Suppressor macrophage treated with lipopolysaccharide for 4 hours (primary cell): ENCODE data around the gene TMEM109.

Source experiments
- DNase-seq: peaks from one replicate; pipeline ENCODE4 v3.0.0-alpha.2; 2020

Gene TMEM109

GRCh38 chr11:60913793-60914632 is at the start of gene TMEM109:
TMEM109 (plus strand) TSS chr11:60914158; CDS start chr11:60919694, 5,536 bp downstream.
- DNase-seq: peak; percentile 85

DNA sequence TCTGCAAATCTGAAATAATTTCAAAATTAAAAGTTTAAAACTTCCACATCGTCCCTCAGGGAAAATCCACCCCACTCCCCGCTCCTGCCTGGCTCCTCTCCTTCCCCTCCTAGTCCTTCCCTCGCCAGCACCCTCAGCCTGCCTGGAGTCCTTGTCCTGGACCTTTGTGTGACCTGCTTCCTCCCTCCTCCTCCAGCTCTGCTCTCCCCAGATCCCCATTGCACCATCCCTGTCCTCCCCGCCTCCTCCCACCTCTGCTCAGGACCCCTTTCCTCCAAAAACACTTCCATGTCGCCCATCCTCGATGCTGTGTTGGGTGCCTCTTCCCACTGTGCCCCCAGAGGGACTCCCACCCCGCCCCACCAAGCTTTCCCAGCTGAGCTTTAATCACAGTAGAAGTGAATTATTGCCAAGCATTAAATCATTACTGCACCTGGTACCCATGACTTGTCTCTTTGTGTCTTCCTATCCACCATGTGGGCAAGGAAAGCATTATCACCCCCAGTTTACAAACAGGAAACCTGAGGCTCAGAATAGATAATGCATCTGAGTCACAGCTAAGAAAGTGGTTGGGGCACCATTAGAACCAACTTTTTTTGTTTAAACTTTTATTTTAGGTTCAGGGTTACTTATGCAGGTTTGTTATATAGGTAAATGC is 49.0 kb upstream of the TMEM109 start:
- DNase-seq: no peak

DNA sequence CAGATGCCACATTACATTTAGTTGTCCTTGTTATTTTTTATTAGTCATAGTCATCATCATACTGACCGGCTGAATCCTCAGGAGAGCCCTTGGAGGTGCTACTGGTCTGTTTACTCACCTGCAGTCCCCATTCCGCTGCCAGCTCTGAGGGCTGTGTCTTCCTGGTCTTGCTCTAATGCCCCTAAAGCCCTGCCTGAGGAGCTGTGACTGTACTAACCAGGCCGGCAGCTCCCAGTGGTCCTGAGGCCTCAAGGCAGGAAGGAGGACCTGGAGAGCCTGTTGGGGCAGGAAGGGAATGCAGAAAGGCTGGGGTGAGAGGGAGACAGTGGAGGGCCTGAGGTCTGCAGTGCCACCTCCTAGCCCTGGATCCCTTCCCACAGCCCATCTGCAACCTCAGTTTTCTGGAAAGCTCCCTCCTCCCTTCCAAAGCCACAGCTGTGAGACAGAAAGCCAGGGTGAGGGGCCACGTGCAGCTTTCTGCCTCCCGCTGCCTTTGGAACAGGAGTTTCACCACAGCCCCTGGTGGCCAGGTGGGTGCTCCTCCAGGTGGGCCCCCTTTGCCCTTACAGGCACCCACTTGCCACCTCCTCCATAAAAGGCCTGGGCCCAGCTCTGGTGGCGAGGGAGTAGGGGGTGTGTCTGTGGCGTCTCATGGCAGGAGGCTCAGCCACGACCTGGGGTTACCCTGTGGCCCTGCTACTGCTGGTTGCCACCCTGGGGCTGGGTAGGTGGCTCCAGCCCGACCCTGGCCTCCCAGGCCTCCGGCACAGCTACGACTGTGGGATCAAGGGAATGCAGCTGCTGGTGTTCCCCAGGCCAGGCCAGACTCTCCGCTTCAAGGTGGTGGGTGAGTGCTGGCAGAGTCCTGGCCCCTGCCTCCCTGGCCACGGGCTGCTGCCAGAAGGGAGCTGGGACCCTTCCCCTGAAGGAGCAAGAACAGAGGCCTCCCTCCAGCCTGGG is 46.8 kb upstream of the TMEM109 start, which contains the start of gene ZP1:
Gene ZP1 (plus strand): TSS at position 632 of the 960 bp plus-strand sequence. CDS start 20 bp downstream, at position 652.
- no peak for DNase-seq

DNA sequence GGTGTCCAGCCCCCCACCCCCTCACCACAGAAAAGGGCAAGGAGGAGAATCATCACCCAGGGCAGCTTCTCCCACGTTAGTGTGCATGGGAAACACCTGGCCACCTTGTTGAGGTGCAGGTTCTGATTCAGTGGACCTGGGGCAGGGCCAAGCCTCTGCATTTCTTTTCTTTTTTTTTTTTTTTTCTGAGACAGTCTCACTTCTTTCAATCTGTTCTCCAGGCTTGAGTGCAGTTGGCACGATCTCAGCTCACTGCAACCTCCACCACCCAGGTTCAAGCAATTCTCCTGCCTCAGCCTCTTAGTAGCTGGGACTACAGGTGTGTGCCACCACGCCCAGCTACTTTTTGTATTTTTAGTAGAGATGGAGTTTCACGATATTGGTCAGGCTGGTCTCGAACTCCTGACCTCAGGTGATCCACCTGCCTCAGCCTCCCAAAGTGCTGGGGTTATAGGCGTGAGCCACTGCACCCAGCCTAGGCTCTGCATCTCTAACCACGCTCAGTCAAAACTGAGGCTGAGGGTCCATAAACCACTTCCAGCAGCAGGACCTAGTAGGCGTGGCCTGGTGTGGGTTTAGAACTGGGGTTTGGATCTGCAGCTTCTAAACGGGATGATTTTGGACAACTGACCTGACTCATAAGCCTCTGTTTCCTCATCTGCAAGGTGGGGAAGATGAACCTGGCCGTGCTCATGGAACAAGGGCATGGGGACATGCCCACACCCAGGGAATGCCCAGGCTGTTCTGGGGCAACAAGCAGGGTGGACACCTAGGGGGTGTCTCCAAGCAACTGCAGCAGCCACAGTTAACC is 45.9 kb upstream of the TMEM109 start:
- DNase-seq: no peak

GRCh38 chr11:60868682-60869450 is 45.1 kb upstream of the TMEM109 start:
- no peak for DNase-seq

- no peak for DNase-seq
Measured at GRCh38 chr11:60869451-60869825, 44.5 kb upstream of the TMEM109 start.

DNA sequence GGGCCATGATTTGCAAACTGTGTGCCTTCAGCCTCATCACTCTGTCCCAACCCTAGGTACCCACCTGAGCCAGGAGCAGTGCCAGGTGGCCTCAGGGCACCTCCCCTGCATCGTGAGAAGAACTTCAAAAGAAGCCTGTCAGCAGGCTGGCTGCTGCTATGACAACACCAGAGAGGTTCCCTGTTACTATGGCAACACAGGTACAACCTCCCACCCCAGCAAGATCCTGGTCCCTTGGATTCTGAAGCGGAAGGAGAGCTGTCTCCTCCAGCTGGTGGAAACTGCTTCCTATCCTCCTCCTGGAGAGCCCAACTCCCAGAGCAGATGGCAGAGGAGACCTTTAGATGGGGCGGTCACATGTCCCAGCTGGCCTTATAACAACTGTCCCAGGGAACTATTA is 43.7 kb upstream of the TMEM109 start:
- DNase-seq: no peak

DNA sequence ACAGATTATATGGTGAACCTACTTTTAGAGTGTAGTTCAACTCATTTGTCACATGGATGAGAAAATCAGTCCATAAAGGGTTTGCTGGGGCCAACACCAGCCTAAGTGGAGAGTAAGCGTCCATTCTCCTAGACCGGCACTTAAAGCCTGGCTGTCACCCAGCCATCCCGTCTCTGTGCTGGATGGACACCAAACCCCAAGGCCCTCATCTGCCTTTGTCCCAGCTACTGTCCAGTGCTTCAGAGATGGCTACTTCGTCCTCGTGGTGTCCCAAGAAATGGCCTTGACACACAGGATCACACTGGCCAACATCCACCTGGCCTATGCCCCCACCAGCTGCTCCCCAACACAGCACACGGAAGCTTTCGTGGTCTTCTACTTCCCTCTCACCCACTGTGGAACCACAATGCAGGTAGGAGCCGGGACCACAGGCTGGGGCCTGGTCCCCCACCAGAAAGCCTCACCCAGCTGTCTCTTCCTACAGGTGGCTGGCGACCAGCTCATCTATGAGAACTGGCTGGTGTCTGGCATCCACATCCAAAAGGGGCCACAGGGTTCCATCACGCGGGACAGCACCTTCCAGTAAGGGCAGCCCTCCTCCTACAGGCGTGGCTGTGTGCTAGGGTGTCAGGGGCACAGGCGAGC is 43.1 kb upstream of the TMEM109 start:
- no peak for DNase-seq

DNA sequence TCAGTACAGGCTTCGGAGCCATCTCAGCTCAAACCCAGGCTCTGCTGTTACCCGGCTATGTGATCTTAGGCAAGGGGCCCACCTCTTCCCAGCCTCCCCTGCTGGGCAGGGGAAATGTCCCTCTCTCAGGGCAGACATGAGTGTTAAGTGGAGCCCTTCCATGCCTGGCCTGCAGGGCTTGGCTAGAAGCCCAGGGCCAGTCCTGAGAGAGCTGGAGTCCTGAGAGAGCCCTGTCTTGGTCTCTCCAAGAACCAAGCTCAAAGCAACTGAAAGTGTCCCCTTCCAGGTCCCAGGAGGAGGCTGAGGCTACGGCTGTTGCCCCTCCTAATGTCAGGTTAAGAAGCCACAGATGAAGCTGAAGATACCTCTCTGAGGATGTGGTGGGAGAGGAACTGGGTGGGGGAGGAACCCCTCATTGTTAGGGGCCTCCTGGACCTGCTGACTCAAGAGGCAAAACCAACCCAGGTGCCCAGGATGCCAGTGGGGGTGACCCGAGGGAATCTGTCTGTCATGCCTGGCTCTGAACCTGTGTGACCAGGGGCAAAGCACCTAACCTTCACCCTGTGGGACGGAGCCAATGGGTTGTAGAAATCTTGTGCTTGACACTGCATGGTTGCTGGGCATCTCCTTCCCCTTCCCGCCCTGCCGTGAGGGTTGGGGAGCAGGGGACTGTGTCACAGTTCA is 42.4 kb upstream of the TMEM109 start:
- DNase-seq: no peak

- DNase-seq: peak; percentile 17
Measured at GRCh38 chr11:60872124-60872960, 41.6 kb upstream of the TMEM109 start.

GRCh38 chr11:60872961-60873524 is 40.9 kb upstream of the TMEM109 start:
- DNase-seq: peak; percentile 14

DNA sequence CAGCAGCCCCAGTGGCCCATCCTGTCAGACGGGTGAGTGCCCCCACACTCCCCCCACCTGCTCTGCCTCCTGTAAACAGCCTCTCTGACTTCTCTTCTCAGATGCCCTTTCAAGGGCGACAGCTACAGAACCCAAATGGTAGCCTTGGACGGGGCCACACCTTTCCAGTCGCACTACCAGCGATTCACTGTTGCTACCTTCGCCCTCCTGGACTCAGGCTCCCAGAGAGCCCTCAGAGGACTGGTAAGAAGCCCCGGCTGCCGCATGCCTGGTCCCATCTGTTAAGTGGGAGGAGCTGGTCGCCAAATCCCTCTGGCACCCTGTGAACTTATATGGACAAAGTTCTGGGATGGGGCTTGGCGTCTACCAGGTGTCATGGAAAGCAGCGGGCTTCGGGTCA is 40.4 kb upstream of the TMEM109 start:
- DNase-seq: no peak

DNA sequence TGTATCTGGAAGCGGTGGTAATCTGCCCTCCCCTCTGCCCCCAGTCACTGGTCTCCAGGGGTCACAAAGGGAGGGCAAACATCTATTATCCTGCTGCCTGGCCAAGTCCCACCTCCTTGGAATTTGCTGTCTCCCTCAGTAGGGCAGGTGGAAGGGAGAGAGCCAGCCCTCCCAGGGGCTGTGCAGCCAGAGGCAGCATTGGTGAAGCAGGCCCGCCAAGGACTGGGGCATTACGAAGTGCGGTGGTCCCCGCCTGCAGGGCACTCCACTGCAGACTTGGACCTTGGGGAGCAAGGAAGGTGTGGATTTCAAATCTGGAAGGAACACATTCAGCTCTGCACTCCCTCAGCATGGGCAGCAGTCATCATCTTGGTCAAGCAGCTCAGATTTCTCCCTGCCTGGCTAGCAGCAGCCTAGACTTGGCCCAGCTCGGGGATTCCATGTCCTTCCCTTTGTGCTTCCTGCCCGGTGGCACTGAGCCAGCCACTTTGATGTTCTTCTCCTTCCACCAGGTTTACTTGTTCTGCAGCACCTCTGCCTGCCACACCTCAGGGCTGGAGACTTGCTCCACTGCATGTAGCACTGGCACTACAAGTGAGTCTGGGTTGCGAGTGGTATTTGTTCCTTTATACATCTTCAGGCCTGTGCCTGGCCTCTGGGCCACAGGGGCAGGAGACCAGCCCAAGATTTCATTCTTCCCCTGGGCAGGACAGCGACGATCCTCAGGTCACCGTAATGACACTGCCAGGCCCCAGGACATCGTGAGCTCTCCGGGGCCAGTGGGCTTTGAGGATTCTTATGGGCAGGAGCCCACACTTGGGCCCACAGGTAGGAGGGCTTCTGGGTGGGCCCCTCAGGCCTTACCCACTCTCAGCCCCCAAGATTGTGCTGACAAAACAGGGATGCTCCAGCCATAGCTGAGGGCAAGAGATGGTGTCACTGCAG is 39.3 kb upstream of the TMEM109 start:
- no peak for DNase-seq

GRCh38 chr11:60875366-60876167 is 38.4 kb upstream of the TMEM109 start:
- no peak for DNase-seq

DNA sequence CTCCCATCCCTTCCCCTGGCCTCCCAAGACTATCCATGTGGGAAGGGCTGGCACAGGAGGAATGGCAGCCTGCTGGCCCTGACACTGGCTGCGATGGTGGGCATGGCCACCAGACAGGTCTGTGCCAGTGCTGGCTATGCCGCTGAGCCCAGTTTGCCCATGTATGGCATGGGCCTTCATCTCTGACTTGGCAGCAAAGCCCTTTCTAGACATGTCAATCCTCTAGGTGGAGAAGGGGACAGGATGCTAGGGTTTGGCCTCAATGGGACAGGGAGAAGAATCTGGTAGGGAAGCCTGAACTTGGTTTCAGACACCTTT is 37.8 kb upstream of the TMEM109 start:
- DNase-seq: no peak

DNA sequence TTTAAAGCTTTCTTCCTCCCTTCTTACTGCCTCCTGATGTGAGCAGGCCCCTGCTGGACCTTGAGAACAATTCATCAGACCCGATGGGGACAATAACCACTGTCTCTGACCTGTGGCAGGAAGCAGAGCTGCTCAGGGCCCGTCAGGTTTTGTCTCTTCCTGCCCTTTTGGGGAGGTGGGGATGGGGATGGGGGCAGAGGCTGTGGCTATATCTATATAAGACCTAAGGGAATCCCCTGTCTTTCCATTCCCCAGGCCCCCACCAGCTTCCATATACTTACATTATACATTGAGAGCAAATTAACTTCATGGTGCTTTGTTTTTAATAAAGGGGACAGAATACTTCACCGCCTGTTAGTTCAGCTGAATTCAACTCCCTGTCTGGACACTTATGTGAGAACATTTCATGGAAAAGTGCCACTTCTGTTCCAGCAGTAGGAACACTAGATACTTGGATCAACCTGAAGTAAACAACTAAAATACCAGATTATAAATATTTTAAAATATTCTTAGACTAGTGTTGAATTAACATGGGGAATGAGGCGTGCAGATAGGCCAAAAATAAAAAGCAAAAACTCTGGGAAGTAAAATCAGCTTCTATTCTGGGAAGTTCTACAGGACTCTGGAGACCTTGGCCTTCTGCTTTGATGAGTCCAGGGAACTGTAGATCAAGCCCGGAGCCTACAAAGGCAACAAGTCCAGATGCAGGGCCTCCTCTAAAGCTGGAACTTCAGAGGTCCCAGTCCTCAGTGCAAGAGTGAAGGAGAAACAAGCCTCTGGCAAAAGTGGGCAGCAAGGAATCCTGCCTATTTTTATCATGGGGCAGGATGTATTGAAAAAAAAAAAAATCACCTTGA is 35.5 kb upstream of the TMEM109 start:
- no peak for DNase-seq
